ENCODE data around the gene ATP8B3. TPM values are rescaled to one million over a fixed set of nuclear protein-coding genes. Genes with fewer than 3 reads are reported as not detected.

The ATP8B3 gene
- total and polyA plus RNA-seq, 2 of the 13 experiments (the other 11 are each of a cell fraction or from before 2014, with no cell fraction given), result 2.6 to 5.9 TPM

GRCh38 chr19:1770866-1771576, 41.1 kb downstream of the ATP8B3 start:
- FAIRE-seq (no peak), DNase-seq (ENCODE audit: low spot score) (no peak), ATAC-seq (no peak)
- Histone ChIP-seq H3K9me3 (ENCODE audit: low read length) (peaks cover 10% of the 10 kb centered on the region), H3K4me3 (replicated peaks in 1 of 3; ENCODE audit: insufficient read depth in 1 of 3, low read depth in 2 of 3, low read length in 3 of 3) (no peak overlapping the region), H4K20me1 (ENCODE audit: insufficient read depth, low read length) (peaks cover 3% of the 10 kb centered on the region), H3K27ac (ENCODE audit: extremely low read length, insufficient read depth, low read length) (no peak overlapping the region), H3K4me2 (ENCODE audit: low read depth, low read length) (no peak overlapping the region), H3K36me3 (replicated peaks in 1 of 2; ENCODE audit: control insufficient read depth in 1 of 2, insufficient read depth in 2 of 2, low read length in 2 of 2) (no peaks in the 10 kb centered on the region), H3K79me2 (ENCODE audit: insufficient read depth, low read length) (no peaks in the 10 kb centered on the region), H2AFZ (ENCODE audit: low read length) (no peak overlapping the region), H3K4me1 (ENCODE audit: insufficient read depth, low read length) (no peaks in the 10 kb centered on the region), H3K9ac (ENCODE audit: insufficient read depth, low read depth, low read length) (no peak overlapping the region), H3K27me3 (ENCODE audit: control insufficient read depth in 1 of 2, insufficient read depth in 2 of 2, low read length in 2 of 2) (peaks cover 4 to 54% of the 10 kb centered on the region in 2 experiments; a peak in 4 of 5 replicates)
- intact Hi-C loops (cut with micrococcal nuclease; ENCODE audit: unreplicated experiment) (no loop called here), in situ Hi-C loops (cut with HindIII; ENCODE audit: extremely low pct_ligation_motif_present, low pct_unique_long_range_greater_than_20kb) (no loop called here)
- WGBS (ENCODE audit: low lambda C conversion rate), result 21% methylated on average over 4 of the region's 4 CpGs
- ChIA-PET POLR2A (interaction anchor here (1.5 kb wide), 1 partner anchor 165 kb away, joined by 5 read pairs; the partner anchor contains the start of gene UQCR11), CTCF (ENCODE audit: low intra/inter-chr PET ratio, low total read pairs) (no interaction called here)
- BruUV-seq (replicated peaks), result no TSS peak
- TF ChIP-seq ATF6 (CRISPR knock-in tag; conservative IDR thresholded peaks at IDR 0.05), result no peak
- TF ChIP-seq ZNF280D (CRISPR knock-in tag; IDR thresholded peaks at IDR 0.05), result peak; percentile 94
